ENCODE results near the gene KMO. TPM values are rescaled to one million over a fixed set of nuclear protein-coding genes. Genes with fewer than 3 reads are reported as not detected.

The KMO gene
- total and polyA plus RNA-seq, 2 of the 4 experiments (the other 2 are of a cell fraction) = not detected

GRCh38 chr1:241586905-241587512 lies 54.8 kb downstream of the KMO start:
- ATAC-seq (ENCODE audit: low read depth) = no peak

More at GRCh38 chr1:241586905-241587512, 54.8 kb downstream of the KMO start:
- Histone ChIP-seq H3K9me3 (ENCODE audit: control insufficient read depth, insufficient read depth, low read length) (no peaks in the 10 kb centered on the region), H3K4me1 (ENCODE audit: control insufficient read depth, insufficient read depth, low read length) (peaks cover 4% of the 10 kb centered on the region), H4K8ac (ENCODE audit: low read depth in 2 of 2, low read length in 2 of 2) (no peak overlapping the region), H3K9me1 (ENCODE audit: insufficient read depth, low read length) (no peaks in the 10 kb centered on the region), H3K36me3 (ENCODE audit: control insufficient read depth, insufficient read depth, low read length) (no peaks in the 10 kb centered on the region), H3K79me1 (ENCODE audit: low read depth in 1 of 2, low read length in 2 of 2) (no peaks in the 10 kb centered on the region), H4K91ac (ENCODE audit: insufficient read depth, low read depth, low read length) (no peak overlapping the region), H3K14ac (replicated peaks; ENCODE audit: low read depth, low read length) (no peak overlapping the region), H3K9ac (ENCODE audit: low read depth, low read length) (no peak overlapping the region), H4K20me1 (ENCODE audit: insufficient read depth, low read length) (no peaks in the 10 kb centered on the region), H3K18ac (ENCODE audit: low read depth, low read length) (no peak overlapping the region), H3K27ac (ENCODE audit: insufficient read depth, low read length) (no peak overlapping the region), H3K4ac (ENCODE audit: low read depth, low read length) (no peak overlapping the region), H3K56ac (ENCODE audit: extremely low read depth, insufficient read depth, low read length) (no peak overlapping the region), H2AFZ (replicated peaks; ENCODE audit: low read length, poor library complexity) (no peak overlapping the region), H2AK5ac (ENCODE audit: low read depth, low read length) (no peak overlapping the region), H2BK15ac (ENCODE audit: low read depth, low read length) (no peak overlapping the region), H3K4me3 (ENCODE audit: insufficient read depth, low read depth, low read length) (no peak overlapping the region), H2BK20ac (ENCODE audit: low read depth, low read length) (no peak overlapping the region), H3K27me3 (ENCODE audit: control insufficient read depth, insufficient read depth, low read length) (no peaks in the 10 kb centered on the region), H4K5ac (ENCODE audit: low read depth, low read length) (no peak overlapping the region), H3K4me2 (ENCODE audit: low read depth, low read length) (no peak overlapping the region), H3K23ac (ENCODE audit: low read depth, low read length) (no peak overlapping the region), H2AK9ac (replicated peaks; ENCODE audit: low read depth, low read length, poor library complexity) (no peak overlapping the region), H2BK120ac (ENCODE audit: low read depth, low read length) (no peak overlapping the region), H2BK5ac (ENCODE audit: low read depth, low read length, poor library complexity, severe bottlenecking) (no peak overlapping the region)
- ChIA-PET POLR2A (ENCODE audit: unreplicated experiment) (no interaction called here), CTCF (interaction anchor here (0.7 kb wide), 1 partner anchor 21 kb away, joined by 3 read pairs; no protein-coding TSS in a partner anchor)
- dilution Hi-C loops (cut with HindIII; ENCODE audit: low sequenced_read_pairs, unreplicated experiment) (no loop called here), intact Hi-C loops (cut with micrococcal nuclease) (no loop called here), in situ Hi-C loops (cut with MboI; ENCODE audit: low sequenced_read_pairs) (no loop called here)
- WGBS, 2 experiments (ENCODE audit: extremely low coverage in 2 of 2, insufficient read length in 1 of 2) = 100% methylated on average over 2 of the region's 14 CpGs; no CpG with 5 or more reads in 1 of the 2 experiments
- TF ChIP-seq RAD21 (IDR thresholded peaks at IDR 0.05; ENCODE audit: low read length) (no peak), RCOR1 (IDR thresholded peaks at IDR 0.05; ENCODE audit: insufficient replicate concordance, low read length) (no peak), RFX5 (IDR thresholded peaks at IDR 0.05; ENCODE audit: low read depth, low read length) (no peak), BHLHE40 (IDR thresholded peaks at IDR 0.05; ENCODE audit: low read depth, low read length) (no peak), CTCF (conservative IDR thresholded peaks at IDR 0.05; ENCODE audit: low read depth, low read length) (no peak), NFE2L2 (IDR thresholded peaks at IDR 0.05; ENCODE audit: low read depth, low read length) (no peak)
- no peak for DNase-seq
- BruUV-seq (replicated peaks) = no TSS peak

Data from IMR-90 (cell line).